K562 (cell line): ENCODE data around the gene MANBA. TPM values are rescaled to one million over a fixed set of nuclear protein-coding genes. Genes with fewer than 3 reads are reported as not detected.

Source experiments
- ATAC-seq: fragments of 200-7000 bp; cut with Tn5 transposase; 3 replicates; pipeline ENCODE4 v1.9.1; 2020; ENCODE audit warnings: moderate library complexity
- BruUV-seq: library from RNA; stranded (reverse); fragments of 400-500 nt; replicated peaks from 2 replicates; lab custom pipeline; 2021; lab: Mats Ljungman, UMichigan
- CTCF ChIA-PET: fragments of 300-600 bp; formaldehyde crosslinking; extraction: SDS; loops from one replicate; lab custom pipeline; 2021; ENCODE audit warnings: low intra/inter-chr PET ratio; lab: Yijun Ruan, JAX
- POLR2A ChIA-PET: fragments of 300-600, 350-650 bp; sonication (Branson Sonifier 250); formaldehyde crosslinking; extraction: SDS; loops from one replicate; lab custom pipeline; 2021; ENCODE audit warnings: antibody characterized with exemption, inconsistent platforms; lab: Yijun Ruan, JAX
- DNase-seq, 4 experiments: peaks; one replicate each; pipeline versions ENCODE4 v3.0.0 to v3.0.0-alpha.2; 2011 to 2018; ENCODE audit warnings: low spot score in 3 of 4, mixed read lengths in 3 of 4; ENCODE audit errors: extremely low read depth in 1 of 4
- FAIRE-seq: peaks from 2 replicates; lab custom pipeline; 2011; peaks lifted over from hg19 to GRCh38; lab: Jason Lieb, UNC
- H2AFZ ChIP-seq: 2 replicates; pipeline ENCODE4 v1.6.0; 2011; ENCODE audit warnings: low read depth, low read length, control low read depth, inconsistent platforms
- H3K27ac ChIP-seq: fragments of 200-600 bp; 3 replicates; pipeline ENCODE4 v1.8.0; 2011; ENCODE audit warnings: low read depth, mild to moderate bottlenecking, control low read depth, inconsistent platforms, low read length, moderate library complexity, mixed read lengths; ENCODE audit errors: extremely low read depth
- H3K27me3 ChIP-seq, 2 experiments: fragments of 300-600 bp in 1 of 2; 2 replicates in 1 of 2; 3 replicates in 1 of 2; pipeline versions ENCODE4 v1.6.0 to v1.8.0; 2011; ENCODE audit warnings: inconsistent platforms in 2 of 2, low read length in 2 of 2, mild to moderate bottlenecking in 1 of 2, mixed read lengths in 1 of 2, moderate library complexity in 1 of 2; ENCODE audit not compliant: control insufficient read depth in 2 of 2, insufficient read depth in 2 of 2
- H3K36me3 ChIP-seq: fragments of 300-600 bp; 3 replicates; pipeline ENCODE4 v1.8.0; 2011; ENCODE audit warnings: mild to moderate bottlenecking, low read length, inconsistent platforms; ENCODE audit not compliant: control insufficient read depth, insufficient read depth
- H3K4me1 ChIP-seq, 2 experiments: fragments of 200-600 bp in 1 of 2; replicated peaks in 1 of 2; 2 replicates in 1 of 2; 3 replicates in 1 of 2; pipeline versions ENCODE4 v1.5.1 to v1.8.0; 2011; ENCODE audit warnings: inconsistent platforms in 2 of 2, low read length in 2 of 2, mild to moderate bottlenecking in 1 of 2, mixed read lengths in 1 of 2, moderate library complexity in 1 of 2; ENCODE audit not compliant: control insufficient read depth in 2 of 2, insufficient read depth in 2 of 2
- H3K4me2 ChIP-seq: 2 replicates; pipeline ENCODE4 v1.6.1; 2011; ENCODE audit warnings: low read length, control low read depth, inconsistent platforms, mixed read lengths; ENCODE audit not compliant: insufficient read depth
- H3K4me3 ChIP-seq: fragments of 200-600 bp; sonication (generic), shearing (Covaris generic); 2 replicates; pipeline ENCODE4 v1.5.1; 2016; ENCODE audit warnings: control low read depth, inconsistent platforms
- H3K79me2 ChIP-seq: fragments of 200-600 bp; 3 replicates; pipeline ENCODE4 v1.8.0; 2011; ENCODE audit warnings: low read length, inconsistent platforms; ENCODE audit not compliant: control insufficient read depth, insufficient read depth
- H3K9ac ChIP-seq, 2 experiments: 2 replicates each; pipeline versions ENCODE4 v1.6.0 to v1.6.1; 2011; ENCODE audit warnings: low read depth in 2 of 2, low read length in 2 of 2, control low read depth in 1 of 2, inconsistent platforms in 1 of 2, mild to moderate bottlenecking in 1 of 2, mixed read lengths in 1 of 2; ENCODE audit not compliant: insufficient read depth in 1 of 2
- H3K9me1 ChIP-seq: one replicate; pipeline ENCODE4 v1.6.0; 2011; ENCODE audit warnings: inconsistent platforms, mild to moderate bottlenecking, low read length, moderate library complexity; ENCODE audit not compliant: control insufficient read depth, insufficient read depth
- H3K9me3 ChIP-seq: replicated peaks from 2 replicates; pipeline ENCODE4 v1.5.1; 2011; ENCODE audit warnings: low read depth, low read length, inconsistent platforms; ENCODE audit not compliant: control insufficient read depth, insufficient read depth
- H4K20me1 ChIP-seq: replicated peaks from 2 replicates; pipeline ENCODE4 v1.6.1; 2011; ENCODE audit warnings: low read length, inconsistent platforms, mixed read lengths; ENCODE audit not compliant: control insufficient read depth, insufficient read depth
- MTA2 ChIP-seq: fragments of 450-650 bp; IDR thresholded peaks from 2 replicates; pipeline ENCODE4 v1.6.1; 2016; ENCODE audit warnings: low read depth
- NCOR1 ChIP-seq: fragments of 450-650 bp; IDR thresholded peaks from 2 replicates; pipeline ENCODE4 v1.6.1; 2016; ENCODE audit warnings: mild to moderate bottlenecking, moderate library complexity
- NKRF ChIP-seq: fragments of 450-650 bp; IDR thresholded peaks from 2 replicates; pipeline ENCODE4 v1.6.1; 2016; ENCODE audit warnings: borderline replicate concordance
- PPARD ChIP-seq: fragments of 250-450 bp; sonication (Bioruptor Pico); IDR thresholded peaks from 2 replicates; pipeline ENCODE4 v1.8.0; 2022; ENCODE audit warnings: inconsistent platforms, mild to moderate bottlenecking, moderate library complexity
- REST ChIP-seq, 2 experiments: fragments of 450-650 bp; formaldehyde crosslinking in 1 of 2; IDR thresholded peaks; 2 replicates each; pipeline versions ENCODE4 v1.4.0 to v1.6.1; 2014 to 2020; ENCODE audit warnings: mild to moderate bottlenecking in 2 of 2, borderline replicate concordance in 1 of 2, low read depth in 1 of 2
- THRAP3 ChIP-seq: fragments of 450-650 bp; IDR thresholded peaks from 2 replicates; pipeline ENCODE4 v1.6.1; 2016; ENCODE audit warnings: mild to moderate bottlenecking, inconsistent platforms, borderline replicate concordance
- ZBTB1 ChIP-seq: sonication (generic); formaldehyde crosslinking; IDR thresholded peaks from 2 replicates; pipeline ENCODE4 v1.8.1; 2023; ENCODE audit warnings: missing genetic modification reagents, low read depth, mild to moderate bottlenecking, borderline replicate concordance
- WGBS: fragments of 100-300 bp; shearing (Covaris generic); methylation state at CpG from one replicate; pipeline ENCODE4 v1.1.6; 2016; ENCODE audit warnings: low coverage, mixed read lengths; ENCODE audit not compliant: insufficient coverage; ENCODE audit errors: missing lambda C conversion rate; 5-methylcytosine and 5-hydroxymethylcytosine counted together
- in situ Hi-C: fragments of 300-500 bp; cut with MboI; formaldehyde crosslinking; loops from 4 replicates; pipeline ENCODE4 v1.15.0; 2018; ENCODE audit warnings: inconsistent platforms, mixed read lengths
- intact Hi-C: fragments of 100-400 bp; cut with micrococcal nuclease; formaldehyde crosslinking; loops from 2 replicates; pipeline ENCODE4 v1.14.2; 2022
- polyA plus RNA-seq, 8 experiments: library from polyadenylated mRNA; depleted of rRNA in 4 of 8; stranded (reverse) in 5 of 8; unstranded in 3 of 8; fragments of >200 nt; fragmentation: Nextera tagmentation in 2 of 8; fragmentation: Illumina TruSeq in 1 of 8; extraction: Ambion mirVana in 2 of 8; extraction: Trizol in 1 of 8; gene quantifications; 2 replicates each; pipeline versions ENCODE4 v1.2.1 to v1.2.3, GENCODE V29; 2011 to 2014; ENCODE audit warnings: inconsistent platforms in 1 of 8, missing spikeins in 1 of 8
- total RNA-seq, 7 experiments: library from RNA; depleted of rRNA in 6 of 7; stranded (reverse); fragments of >200 nt in 6 of 7; fragmentation: Illumina TruSeq in 2 of 7; extraction: Trizol in 2 of 7; gene quantifications; 2 replicates each; pipeline versions ENCODE4 v1.2.1 to v1.2.3, GENCODE V29; 2011 to 2021; ENCODE audit warnings: low replicate concordance in 1 of 7
- TF ChIP-seq, protein P1 (sequence below): fragments of 450-650 bp; formaldehyde crosslinking; conservative IDR thresholded peaks from 2 replicates; pipeline ENCODE4 v1.4.0; 2022; ENCODE audit warnings: mild to moderate bottlenecking, missing genetic modification characterization

Gene MANBA
- total and polyA plus RNA-seq, 9 of the 15 experiments (the other 6 are each of a cell fraction or from before 2014, with no cell fraction given), result 1.8 to 12.9 (median 7.7) TPM

- BruUV-seq, result no TSS peak
- peak overlapping the region; percentile 70 for H2AFZ ChIP-seq
- H3K27me3 ChIP-seq, result no peaks in the 10 kb centered on the region
- no peak overlapping the region for H3K4me3 ChIP-seq
- no peaks in the 10 kb centered on the region; a peak in 1 of 5 replicates for H3K4me1 ChIP-seq
- no peaks in the 10 kb centered on the region for H3K36me3 ChIP-seq
- H3K9ac ChIP-seq, result no peak overlapping the region
- ATAC-seq (peak; percentile 70; the same call in 2 of the 3 replicates), FAIRE-seq (no peak), DNase-seq (peak in 1 of 4 experiments; percentile 34)
- H3K9me3 ChIP-seq, result no peaks in the 10 kb centered on the region
- in situ Hi-C loops, result no loop called here
- no peak overlapping the region for H3K4me2 ChIP-seq
- ChIA-PET CTCF (no interaction called here), POLR2A (no interaction called here)
- H3K27ac ChIP-seq, result no peak overlapping the region
- no peaks in the 10 kb centered on the region for H4K20me1 ChIP-seq
- no peaks in the 10 kb centered on the region for H3K9me1 ChIP-seq
- 19% methylated on average over 3 of the region's 3 CpGs for WGBS
- no peaks in the 10 kb centered on the region for H3K79me2 ChIP-seq
- intact Hi-C loops, result loop anchor here (10.0 kb wide), 1 partner anchor 371 kb away; no protein-coding TSS in a partner anchor
- TF ChIP-seq ZBTB1 (CRISPR knock-in tag) (no peak), NKRF (no peak), THRAP3 (0 out of 2 replicates have a peak, but pooled peaks have one; percentile 52), REST (IDR thresholded peaks at IDR 0.05; ENCODE audit: borderline replicate concordance) (peak; percentile 13; the same call in 1 of the 2 replicates), REST (CRISPR knock-in tag; IDR thresholded peaks at IDR 0.05; ENCODE audit: low read depth) (no peak), PPARD (CRISPR knock-in tag) (no peak), NCOR1 (0 out of 2 replicates have a peak, but pooled peaks have one; percentile 8), MTA2 (peak; percentile 29; the same call in 1 of the 2 replicates)
- TF ChIP-seq, protein P1, sequence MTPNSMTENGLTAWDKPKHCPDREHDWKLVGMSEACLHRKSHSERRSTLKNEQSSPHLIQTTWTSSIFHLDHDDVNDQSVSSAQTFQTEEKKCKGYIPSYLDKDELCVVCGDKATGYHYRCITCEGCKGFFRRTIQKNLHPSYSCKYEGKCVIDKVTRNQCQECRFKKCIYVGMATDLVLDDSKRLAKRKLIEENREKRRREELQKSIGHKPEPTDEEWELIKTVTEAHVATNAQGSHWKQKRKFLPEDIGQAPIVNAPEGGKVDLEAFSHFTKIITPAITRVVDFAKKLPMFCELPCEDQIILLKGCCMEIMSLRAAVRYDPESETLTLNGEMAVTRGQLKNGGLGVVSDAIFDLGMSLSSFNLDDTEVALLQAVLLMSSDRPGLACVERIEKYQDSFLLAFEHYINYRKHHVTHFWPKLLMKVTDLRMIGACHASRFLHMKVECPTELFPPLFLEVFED, result 0 out of 2 replicates have a peak, but pooled peaks have one; percentile 64
Observed at GRCh38 chr4:102625232-102625930, 135.4 kb downstream of the MANBA start.
